DOHH2 (cell line): Measurements from ENCODE around the gene PRRX1.

Experiments
- H3F3A ChIP-seq: fragments of 200-600 bp; sonication (generic), shearing (Covaris generic); 2 replicates; pipeline ENCODE4 v1.6.0; 2016; ENCODE audit warnings: antibody characterized with exemption, mild to moderate bottlenecking; ENCODE audit not compliant: control insufficient read depth, insufficient read depth
- H3K27ac ChIP-seq: fragments of 200-600 bp; sonication (generic); 2 replicates; pipeline ENCODE4 v1.5.1; 2014; ENCODE audit warnings: low read depth, mild to moderate bottlenecking, low read length, moderate library complexity
- H3K27me3 ChIP-seq: fragments of 200-600 bp; sonication (generic); 2 replicates; pipeline ENCODE4 v1.6.1; 2014; ENCODE audit warnings: mild to moderate bottlenecking, low read length, mixed read lengths; ENCODE audit not compliant: control insufficient read depth
- H3K36me3 ChIP-seq: fragments of 200-600 bp; sonication (generic); 2 replicates; pipeline ENCODE4 v1.6.1; 2014; ENCODE audit warnings: mild to moderate bottlenecking, low read length, moderate library complexity, mixed read lengths; ENCODE audit not compliant: control insufficient read depth
- H3K4me1 ChIP-seq: fragments of 200-600 bp; sonication (generic); 2 replicates; pipeline ENCODE4 v1.6.1; 2014; ENCODE audit warnings: mild to moderate bottlenecking, low read length, mixed read lengths; ENCODE audit not compliant: control insufficient read depth
- H3K4me2 ChIP-seq: fragments of 200-600 bp; sonication (generic); 2 replicates; pipeline ENCODE4 v1.6.0; 2014; ENCODE audit warnings: mild to moderate bottlenecking, low read length, moderate library complexity
- H3K4me3 ChIP-seq: fragments of 200-600 bp; sonication (generic); 2 replicates; pipeline ENCODE4 v1.5.1; 2014; ENCODE audit warnings: mild to moderate bottlenecking, low read length, mixed read lengths
- H3K79me2 ChIP-seq: fragments of 200-600 bp; sonication (generic); 2 replicates; pipeline ENCODE4 v1.6.1; 2014; ENCODE audit warnings: mild to moderate bottlenecking, low read length, mixed read lengths; ENCODE audit not compliant: control insufficient read depth
- H3K9me2 ChIP-seq: fragments of 200-600 bp; sonication (generic); replicated peaks from 2 replicates; pipeline ENCODE4 v1.6.1; 2014; ENCODE audit warnings: mild to moderate bottlenecking, low read length, mixed read lengths; ENCODE audit not compliant: control insufficient read depth
- H3K9me3 ChIP-seq: fragments of 200-600 bp; sonication (generic); 2 replicates; pipeline ENCODE4 v1.6.1; 2014; ENCODE audit warnings: antibody characterized with exemption, low read length, mixed read lengths; ENCODE audit not compliant: control insufficient read depth, insufficient read depth
- H4K20me1 ChIP-seq: fragments of 200-600 bp; sonication (generic); 2 replicates; pipeline ENCODE4 v1.6.0; 2014; ENCODE audit warnings: low read depth, mild to moderate bottlenecking, antibody characterized with exemption, low read length, moderate library complexity; ENCODE audit not compliant: control insufficient read depth, insufficient read depth
- EZH2phosphoT487 ChIP-seq: fragments of 200-600 bp; sonication (generic); IDR thresholded peaks from 2 replicates; pipeline ENCODE4 v1.6.1; 2017; ENCODE audit warnings: borderline replicate concordance, mild to moderate bottlenecking, antibody characterized with exemption, low read length, moderate library complexity, mixed read lengths
- TF ChIP-seq, protein P1 (sequence below): fragments of 200-600 bp; sonication (generic); IDR thresholded peaks from one replicate; pipeline ENCODE4 v1.5.1; 2014; ENCODE audit warnings: antibody characterized with exemption, mild to moderate bottlenecking, low read depth, low read length; ENCODE audit not compliant: poor library complexity, severe bottlenecking

The PRRX1 gene

GRCh38 chr1:170674239-170674638, 10.3 kb downstream of the PRRX1 start:
- H3K4me2 ChIP-seq = no peak overlapping the region
- H3K4me1 ChIP-seq = no peaks in the 10 kb centered on the region
- H3K36me3 ChIP-seq = no peaks in the 10 kb centered on the region
- H3K27ac ChIP-seq = no peak overlapping the region
- TF ChIP-seq, protein P1, sequence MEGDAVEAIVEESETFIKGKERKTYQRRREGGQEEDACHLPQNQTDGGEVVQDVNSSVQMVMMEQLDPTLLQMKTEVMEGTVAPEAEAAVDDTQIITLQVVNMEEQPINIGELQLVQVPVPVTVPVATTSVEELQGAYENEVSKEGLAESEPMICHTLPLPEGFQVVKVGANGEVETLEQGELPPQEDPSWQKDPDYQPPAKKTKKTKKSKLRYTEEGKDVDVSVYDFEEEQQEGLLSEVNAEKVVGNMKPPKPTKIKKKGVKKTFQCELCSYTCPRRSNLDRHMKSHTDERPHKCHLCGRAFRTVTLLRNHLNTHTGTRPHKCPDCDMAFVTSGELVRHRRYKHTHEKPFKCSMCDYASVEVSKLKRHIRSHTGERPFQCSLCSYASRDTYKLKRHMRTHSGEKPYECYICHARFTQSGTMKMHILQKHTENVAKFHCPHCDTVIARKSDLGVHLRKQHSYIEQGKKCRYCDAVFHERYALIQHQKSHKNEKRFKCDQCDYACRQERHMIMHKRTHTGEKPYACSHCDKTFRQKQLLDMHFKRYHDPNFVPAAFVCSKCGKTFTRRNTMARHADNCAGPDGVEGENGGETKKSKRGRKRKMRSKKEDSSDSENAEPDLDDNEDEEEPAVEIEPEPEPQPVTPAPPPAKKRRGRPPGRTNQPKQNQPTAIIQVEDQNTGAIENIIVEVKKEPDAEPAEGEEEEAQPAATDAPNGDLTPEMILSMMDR = no peak
- TF ChIP-seq EZH2phosphoT487 = no peak
- no peaks in the 10 kb centered on the region for H3K9me2 ChIP-seq
- H3K4me3 ChIP-seq = no peak overlapping the region
- H3K27me3 ChIP-seq = no peaks in the 10 kb centered on the region; the same call in 1 of the 2 replicates
- H3K79me2 ChIP-seq = no peaks in the 10 kb centered on the region
- H3F3A ChIP-seq = no peaks in the 10 kb centered on the region
- H4K20me1 ChIP-seq = no peaks in the 10 kb centered on the region
- H3K9me3 ChIP-seq = no peaks in the 10 kb centered on the region

GRCh38 chr1:170674986-170675385, 11.1 kb downstream of the PRRX1 start:
- no peaks in the 10 kb centered on the region; the same call in 1 of the 2 replicates for H3K27me3 ChIP-seq
- H3K4me3 ChIP-seq = no peak overlapping the region
- H3K4me1 ChIP-seq = no peaks in the 10 kb centered on the region
- H3K27ac ChIP-seq = no peak overlapping the region
- H3F3A ChIP-seq = no peaks in the 10 kb centered on the region
- TF ChIP-seq, protein P1 = no peak
- no peak for TF ChIP-seq EZH2phosphoT487
- H3K36me3 ChIP-seq = no peaks in the 10 kb centered on the region
- no peaks in the 10 kb centered on the region for H3K9me2 ChIP-seq
- H3K9me3 ChIP-seq = no peaks in the 10 kb centered on the region
- H4K20me1 ChIP-seq = no peaks in the 10 kb centered on the region
- no peaks in the 10 kb centered on the region for H3K79me2 ChIP-seq
- no peak overlapping the region for H3K4me2 ChIP-seq

DNA sequence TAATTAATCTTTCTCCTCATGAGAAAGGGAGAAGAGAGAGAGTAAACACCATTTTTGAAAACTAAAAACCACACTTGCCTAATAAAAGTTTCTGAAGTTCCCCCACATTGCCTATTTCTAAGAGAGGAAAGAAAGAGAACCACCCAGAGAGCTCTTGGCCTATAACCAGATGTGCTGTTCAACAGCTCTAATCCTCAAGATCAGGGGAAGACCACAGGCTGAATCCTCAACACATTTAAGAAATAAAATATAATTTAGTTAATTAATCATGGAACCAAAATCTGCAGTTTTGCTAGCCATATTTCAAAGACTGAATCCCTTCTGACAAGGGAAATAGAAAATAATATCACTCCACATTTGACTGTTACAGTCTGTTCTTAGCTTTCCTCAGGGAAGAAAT, 11.9 kb downstream of the PRRX1 start:
- Histone ChIP-seq H3K79me2 (no peaks in the 10 kb centered on the region), H3K36me3 (no peaks in the 10 kb centered on the region), H4K20me1 (no peaks in the 10 kb centered on the region), H3K4me1 (no peaks in the 10 kb centered on the region), H3K4me2 (no peak overlapping the region), H3K9me2 (no peaks in the 10 kb centered on the region), H3F3A (no peaks in the 10 kb centered on the region), H3K4me3 (no peak overlapping the region), H3K27me3 (no peaks in the 10 kb centered on the region; the same call in 1 of the 2 replicates), H3K27ac (no peak overlapping the region), H3K9me3 (no peaks in the 10 kb centered on the region)
- TF ChIP-seq, protein P1 = no peak
- TF ChIP-seq EZH2phosphoT487 = no peak
